ENCODE results near the gene COX4I2.
"Not testable (repeated sequence)": the region's sequence is repeated elsewhere in the genome, so short reads cannot be mapped to it uniquely, and the experiment has no call there.

Gene COX4I2

DNA sequence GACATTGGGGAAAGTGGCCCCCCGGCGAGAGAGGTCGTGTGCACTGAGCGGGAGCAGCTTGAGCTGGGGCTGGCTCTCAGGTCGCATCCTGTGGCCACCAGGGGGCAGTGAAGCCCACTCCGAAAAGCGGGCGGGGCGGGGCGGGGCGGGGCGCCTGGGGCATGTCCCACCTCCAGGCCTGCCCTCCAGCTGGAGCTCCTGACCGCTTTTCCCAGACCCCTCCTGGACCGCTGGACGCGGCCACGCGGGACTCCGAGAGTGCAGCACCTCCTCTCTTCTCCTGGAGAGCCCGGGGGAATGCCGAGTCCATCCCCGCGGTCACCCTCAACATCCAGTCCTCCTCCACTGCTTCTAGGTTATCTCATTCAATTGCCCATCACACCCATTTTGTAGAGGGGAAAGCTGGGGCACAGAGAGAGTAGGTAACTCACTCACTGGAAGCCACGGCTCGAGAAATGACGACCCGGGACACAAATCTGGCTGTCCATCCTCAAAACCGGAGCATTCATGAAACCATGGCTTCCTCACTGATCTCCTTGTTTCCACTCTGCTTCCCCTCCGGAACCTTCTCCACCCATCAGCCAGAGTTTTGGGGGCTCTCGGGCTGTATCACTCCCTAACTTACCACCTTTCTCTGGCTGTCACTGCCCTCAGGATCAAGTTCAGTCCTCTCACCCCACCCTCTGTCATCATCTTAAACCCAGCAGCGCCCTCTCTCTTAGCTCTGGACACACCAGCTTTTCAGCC is 24.1 kb downstream of the COX4I2 start:
- DNase-seq: peak; percentile 52

DNA sequence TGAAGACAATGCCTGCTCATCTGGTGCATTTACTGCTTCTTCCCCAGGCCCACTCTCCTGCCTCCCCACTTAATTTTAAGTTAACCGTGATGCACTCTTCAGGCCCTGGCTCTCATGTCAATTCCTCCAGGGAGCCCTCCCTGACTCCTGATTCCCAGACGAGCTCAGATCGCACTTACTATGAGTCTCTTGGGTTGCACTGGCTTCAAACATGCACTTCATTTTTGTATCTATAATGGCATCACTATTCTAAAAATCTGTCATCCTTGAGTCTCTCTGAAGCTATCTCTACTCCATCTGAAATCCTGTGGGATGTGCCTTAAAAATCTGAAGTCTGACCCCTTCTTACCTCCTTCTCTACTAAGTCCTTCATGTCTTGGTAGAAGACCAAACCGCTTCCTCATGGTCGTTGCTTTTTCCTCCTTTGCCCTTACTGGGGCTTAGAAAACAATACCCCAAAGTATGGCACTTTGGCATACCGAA is 24.7 kb downstream of the COX4I2 start:
- DNase-seq: no peak

DNA sequence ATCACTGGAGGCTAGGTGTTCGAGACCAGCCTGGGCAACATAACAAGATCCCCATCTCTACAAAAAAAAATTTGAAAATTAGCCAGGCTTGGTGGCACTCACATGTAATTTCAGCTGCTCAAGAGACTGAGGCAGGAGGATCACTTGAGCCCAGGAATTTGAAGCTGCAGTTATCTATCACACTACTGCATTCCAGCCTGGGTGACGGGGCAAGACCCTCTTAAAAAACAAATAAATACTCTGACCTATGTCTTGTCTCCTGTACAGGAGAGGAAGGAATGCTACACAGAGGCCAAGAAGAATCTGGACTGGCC is 25.8 kb downstream of the COX4I2 start:
- DNase-seq: no peak

DNA sequence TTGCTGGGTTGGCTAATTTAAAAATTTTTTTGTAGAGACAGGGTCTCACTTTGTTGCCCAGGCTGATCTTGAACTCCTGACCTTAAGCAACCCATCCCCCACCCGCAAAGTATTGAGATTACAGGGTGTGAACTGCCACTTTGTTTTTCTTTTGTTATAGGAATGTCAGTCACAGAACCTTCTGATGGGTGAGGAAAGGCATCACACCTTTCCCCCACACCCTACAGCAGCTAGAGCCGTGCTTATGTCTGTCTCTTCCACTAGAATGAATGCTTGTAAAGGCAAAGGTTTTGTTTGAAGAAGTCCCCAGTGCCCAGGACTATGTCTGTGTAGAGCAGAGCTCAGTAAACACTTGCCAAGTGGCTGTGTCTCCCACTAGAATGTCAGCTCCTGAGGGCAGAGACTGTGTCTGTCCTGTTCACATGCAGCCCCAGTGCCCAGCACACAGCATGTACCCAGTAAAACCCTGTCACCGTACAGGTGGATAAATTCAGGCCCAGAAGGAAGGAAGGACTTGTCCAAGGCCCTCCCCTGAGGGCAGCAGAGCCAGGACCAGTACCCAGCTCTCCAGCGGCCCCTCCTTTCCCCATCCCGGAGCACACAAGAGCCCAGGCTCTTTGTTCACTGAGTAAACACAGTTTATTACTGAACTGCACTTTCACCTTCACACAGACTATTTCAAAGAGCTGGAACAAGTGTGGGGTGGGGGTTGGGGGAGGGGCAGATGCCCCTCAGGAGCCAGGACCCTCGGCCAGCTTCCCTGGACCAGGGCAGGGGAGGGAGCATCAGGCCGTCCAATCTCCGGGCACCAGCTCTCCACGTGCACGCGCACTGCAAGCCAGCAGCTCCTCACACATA is 26.4 kb downstream of the COX4I2 start:
- DNase-seq: no peak

DNA sequence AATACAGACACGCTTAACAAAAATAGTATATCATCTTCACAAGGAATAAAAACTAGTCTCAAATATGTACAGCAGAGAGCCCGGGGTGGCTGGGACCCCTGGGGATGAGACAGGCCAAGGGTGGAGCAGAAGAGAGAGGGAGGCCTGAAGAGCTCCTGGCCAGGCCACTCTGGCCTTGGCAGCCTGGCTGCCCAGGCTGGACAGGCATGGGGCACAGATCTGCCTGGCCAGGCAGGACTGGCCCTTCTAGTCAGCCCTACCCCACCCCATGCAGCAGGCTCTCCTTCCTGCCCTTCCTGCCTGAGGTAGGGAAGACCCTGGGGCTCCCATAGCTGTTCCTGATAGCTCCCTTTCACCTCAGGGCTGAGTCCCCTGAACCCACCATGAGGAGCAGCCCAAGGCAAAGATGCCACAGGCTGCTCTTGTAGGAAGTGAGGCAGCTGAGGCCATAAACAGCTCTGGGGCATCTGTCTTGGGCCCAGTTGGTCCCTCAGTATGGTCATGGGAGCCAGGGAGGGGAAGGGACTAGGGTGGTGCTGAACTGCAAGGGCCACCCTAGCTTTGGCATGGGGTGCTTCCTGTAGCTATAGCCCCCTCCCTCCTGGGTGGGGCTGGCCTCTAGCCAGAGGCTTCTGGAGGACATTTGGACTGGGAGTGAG is 27.1 kb downstream of the COX4I2 start:
- no peak for DNase-seq

DNA sequence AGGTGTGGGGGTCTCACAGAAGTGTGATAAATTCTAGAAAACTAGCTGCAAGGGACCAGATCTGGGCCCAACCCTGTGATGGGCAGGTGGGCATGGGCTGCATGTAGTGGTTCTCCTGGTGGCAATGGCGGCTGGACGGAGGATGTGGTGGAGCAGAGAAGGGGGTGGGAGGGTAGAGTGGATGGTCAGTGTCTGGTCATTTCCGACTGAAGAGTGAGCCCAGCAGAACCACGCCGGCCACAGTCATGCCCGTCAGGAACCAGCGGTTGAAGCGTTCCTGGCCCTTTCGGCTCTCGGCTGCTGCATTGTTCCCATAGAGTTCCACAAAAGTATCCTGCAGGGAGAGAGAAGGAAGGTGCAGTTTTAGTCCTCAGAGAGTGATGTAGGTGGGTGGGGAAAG is 28.0 kb downstream of the COX4I2 start:
- DNase-seq: no peak

DNA sequence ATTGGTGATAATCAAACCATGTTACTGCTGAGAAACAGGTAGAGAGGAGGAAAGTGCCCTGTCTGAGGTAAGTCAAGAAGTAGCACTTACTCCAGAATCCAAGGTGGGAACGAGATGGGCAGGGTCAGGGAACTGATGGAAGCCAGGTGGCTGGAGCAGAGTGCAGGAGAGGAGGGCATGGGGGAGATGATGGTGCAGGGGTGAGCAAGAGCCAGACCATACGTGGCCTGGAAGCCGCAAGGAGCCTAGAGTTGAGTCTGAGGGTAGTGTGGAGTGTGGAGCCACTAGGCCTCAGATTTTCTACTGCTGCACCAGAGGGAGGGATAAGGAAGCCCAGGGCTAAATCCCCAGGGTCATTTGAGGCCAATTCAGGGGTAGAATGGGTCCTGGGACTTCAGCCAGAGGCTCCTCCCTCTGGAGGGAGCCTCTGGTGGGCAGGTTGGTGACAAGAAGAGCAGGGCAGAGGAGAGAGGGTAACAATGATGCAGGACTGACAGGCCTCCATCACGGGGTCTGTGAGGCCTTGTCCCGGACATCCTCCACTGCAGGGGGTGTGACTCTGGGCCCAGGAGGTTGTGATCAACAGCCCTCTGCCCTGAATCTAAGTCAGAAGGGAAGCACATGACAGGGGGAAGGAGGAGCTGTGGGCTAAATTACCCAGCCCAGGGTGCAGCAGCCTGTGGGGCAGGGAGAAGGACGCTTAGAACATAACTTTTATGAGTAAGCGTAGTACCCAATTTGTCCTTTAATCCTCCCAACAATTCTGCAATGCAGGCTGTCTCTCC is 28.7 kb downstream of the COX4I2 start:
- DNase-seq: no peak

DNA sequence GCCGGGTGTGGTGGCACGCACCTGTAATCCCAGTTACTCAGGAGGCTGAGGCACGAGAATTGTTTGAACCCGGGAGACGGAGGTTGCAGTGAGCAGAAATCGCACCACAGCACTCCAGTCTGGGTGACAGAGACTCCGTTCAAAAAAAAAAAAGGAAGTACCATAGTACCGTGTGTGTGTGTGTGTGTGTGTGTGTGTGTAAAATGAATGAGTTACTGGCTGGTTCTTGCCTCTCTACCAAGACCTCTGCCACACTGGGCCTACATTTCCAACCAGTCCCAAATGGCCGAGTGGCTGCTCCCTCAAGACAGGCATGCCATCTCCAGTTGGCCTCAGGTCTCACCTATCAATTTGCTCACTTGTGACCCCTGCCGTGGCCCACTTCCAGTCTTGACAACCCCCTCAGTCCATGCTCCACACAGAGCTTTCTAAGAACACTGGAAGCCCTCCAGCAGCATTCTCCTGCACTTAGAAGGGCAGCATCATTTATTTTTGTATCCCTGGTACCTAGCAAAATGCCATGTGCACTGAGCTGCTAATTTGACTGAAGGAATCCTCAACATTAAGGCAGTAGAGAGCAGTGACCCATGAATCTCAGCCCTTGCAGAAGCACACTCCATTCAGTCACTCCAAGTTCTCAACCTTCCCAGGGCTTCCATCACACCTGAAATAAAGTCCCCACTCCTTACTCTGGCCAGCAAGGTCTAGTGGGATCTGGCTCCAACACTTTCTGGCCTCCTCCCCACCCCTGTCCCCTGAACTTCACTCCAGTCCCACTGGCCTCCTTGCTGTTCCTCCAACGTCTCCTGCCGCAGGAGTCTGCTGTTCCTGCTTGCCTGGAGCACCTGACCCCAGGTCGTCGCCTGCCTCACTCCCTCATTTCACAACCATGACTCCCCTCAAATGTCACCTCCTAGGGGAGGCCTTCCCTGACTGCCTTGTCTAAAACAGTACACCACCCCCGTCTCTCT is 29.9 kb downstream of the COX4I2 start:
- DNase-seq: no peak

DNA sequence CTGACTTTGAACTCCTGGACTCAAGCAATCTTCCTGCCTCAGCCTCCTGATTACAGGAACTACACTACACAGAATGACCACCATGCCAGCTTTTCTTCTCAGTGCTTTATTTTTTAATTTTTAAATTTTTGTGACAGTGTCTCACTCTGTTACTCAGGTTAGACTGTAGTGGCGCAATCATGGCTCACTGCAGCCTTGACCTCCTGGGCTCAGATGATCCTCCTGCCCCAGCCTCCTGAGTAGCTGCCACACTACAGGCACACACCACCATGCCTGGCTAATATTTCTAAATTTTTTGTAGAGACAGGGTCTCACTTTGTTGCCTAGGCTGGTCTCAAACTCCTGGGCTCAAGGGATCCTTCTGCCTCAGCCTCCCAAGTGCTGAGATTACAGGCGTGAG is 31.2 kb downstream of the COX4I2 start:
- not testable (repeated sequence) for DNase-seq

DNA sequence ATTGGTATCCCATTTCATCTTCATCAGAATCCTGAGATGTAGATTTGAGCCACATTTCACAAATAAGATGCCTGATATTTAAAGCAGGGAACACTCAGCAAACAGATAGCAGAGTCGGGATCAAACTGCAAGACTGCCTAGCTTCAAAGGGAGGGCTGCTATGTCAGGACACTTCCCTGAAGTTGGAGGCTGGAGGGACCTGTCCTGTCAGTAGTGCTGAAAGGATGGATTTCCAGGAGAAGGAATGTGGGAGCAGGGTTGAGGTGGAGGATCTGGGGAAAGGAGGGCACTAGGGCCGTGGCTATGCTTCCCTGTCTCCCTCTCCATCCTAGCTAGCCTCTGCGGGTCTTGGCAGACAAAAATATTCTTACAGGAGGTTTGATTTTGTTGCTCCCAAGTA is 32.2 kb downstream of the COX4I2 start:
- no peak for DNase-seq

DNA sequence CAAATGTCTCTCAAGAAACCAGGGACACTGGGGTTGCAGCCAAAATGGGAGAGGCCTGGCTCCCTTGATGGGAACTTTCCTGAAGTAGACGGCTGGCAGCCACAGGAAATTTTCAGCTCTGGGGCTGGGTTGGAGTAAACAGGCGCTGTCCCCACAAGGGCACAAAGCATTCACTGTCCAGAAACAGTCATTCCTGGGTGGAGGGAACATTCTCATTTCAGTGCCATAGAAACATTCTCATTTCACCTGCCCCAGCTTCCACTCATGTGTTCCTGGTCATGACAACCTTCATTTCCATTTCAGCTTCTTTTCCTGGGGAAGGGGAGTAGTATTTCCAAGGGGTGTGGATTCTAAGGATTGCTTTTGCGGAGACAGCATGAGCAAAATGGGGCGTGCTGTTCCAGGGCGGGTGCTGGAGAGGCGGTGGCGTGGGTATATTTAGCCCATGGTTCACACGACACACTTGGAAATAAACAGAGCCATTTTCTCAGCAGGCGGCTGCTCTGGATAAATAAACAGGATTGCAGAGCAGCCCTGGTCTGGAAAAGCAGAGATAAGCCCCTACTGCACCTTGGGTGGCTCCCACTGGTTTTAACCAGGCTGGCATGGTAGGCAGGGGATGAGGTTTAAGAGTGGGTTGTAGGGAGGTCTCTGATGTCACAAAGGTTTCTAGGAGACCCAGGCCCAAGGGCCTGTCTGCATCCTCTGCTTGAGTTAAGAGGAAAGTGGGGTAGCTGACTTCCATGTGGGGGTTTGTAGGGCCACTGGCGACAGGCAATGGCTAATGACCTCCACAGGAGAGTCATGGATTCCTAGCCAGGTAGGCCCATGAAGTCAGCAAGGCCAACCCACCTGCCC is 32.9 kb downstream of the COX4I2 start:
- no peak for DNase-seq

DNA sequence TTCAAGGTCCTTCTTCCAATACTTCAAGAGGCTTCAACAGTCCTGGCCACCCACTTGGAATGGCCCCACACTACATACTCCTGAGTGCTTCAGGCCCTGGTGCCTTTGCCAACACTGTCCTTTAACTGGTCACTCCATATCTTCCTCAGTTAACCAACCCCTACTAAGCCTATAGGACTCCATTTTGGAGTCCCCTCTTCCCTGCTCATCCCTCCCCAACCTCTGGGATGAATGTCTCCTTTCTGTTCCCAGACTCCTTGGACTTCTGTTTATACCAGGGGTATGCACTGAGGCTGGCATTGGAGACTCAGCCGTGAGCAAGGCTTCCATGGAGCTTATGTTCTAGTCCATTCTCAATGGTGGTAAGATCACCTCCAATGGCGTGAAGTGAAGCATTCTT is 33.6 kb downstream of the COX4I2 start:
- no peak for DNase-seq

DNA sequence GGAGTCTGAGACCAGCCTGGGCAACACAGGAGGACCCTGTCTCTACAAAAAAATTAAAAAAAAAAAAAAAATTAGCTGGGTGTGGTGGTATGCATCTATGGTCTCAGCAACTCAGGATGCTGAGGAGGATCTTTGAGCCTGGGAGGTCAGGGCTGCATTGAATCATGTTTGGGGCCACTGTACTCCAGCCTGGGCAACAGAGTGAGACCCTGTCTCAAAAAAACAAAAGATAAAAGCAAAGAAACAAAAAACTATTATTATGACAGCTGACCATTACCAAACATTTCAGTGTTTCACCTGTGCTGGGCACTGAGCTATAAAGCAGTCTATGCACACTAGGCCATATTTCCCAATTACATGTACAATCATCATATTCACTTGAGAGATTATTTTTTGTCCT is 35.7 kb downstream of the COX4I2 start:
- DNase-seq: no peak

DNA sequence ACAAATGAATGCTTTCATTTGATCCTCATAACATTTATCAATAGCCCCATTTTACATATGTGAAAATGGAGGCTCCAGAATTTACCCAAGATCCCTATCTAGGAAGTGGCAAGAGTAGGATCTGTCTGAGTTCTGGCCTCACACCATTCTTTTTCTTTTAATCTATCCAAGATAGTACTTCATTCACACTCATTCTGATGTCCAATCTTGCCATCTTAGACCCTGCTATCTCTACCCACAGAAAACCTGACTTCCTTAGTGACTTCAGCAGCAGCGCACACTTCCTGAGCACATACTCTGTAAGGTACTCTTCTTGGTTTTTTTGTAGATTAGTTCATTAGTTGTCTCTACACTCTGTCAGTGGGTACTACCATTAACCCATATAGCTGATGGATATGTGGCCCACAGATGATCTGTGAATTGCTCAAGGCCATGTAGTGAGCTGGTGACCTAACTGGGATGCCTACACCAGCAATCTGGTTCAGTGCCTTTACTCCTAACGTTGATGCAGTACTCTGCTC is 36.3 kb downstream of the COX4I2 start:
- DNase-seq: no peak

DNA sequence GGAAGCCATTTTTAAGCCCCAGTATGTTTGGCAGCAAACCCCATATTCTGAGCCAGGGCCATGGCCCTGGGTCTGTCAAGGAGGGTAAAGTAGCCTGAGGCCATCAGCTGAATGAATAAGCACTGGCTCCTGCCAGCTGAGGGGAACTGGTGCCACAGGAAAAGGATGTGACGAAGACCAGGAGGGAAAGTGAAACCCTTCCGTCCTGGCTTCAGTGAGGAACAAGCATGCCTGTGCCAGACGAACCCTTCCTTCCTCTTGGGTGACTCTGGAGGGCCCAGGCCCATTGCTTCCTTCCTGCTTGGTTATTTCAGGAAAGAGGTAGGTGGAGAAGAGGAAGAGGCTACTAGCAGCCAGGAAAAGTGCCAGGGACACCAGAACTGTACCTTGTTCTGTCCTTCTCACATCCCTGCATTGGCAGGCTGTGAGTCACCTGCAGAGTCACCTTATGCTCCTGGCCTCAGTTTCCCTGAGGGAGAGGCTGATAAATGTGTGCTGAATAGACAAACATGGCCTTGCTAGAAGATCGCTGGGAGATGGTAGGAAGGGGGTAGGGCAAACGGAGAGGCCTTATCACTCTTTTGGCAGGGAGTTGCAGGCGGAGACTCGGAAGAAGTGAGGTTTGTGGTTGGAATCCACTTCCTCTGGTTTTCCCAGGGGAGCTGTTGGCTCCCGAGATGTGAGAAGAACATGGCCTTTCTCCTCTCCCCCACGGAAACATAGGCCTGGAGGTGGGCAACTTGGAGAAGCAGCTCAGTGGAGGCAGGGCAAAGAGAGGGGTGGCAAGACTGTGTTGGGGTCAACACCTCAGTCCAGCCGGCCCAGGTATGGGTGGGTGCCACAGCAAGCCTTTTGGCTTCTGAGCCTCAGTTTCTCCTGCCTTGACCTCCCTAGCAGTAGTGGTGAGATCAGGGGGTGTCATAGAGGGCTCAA is 37.4 kb downstream of the COX4I2 start:
- no peak for DNase-seq

DNA sequence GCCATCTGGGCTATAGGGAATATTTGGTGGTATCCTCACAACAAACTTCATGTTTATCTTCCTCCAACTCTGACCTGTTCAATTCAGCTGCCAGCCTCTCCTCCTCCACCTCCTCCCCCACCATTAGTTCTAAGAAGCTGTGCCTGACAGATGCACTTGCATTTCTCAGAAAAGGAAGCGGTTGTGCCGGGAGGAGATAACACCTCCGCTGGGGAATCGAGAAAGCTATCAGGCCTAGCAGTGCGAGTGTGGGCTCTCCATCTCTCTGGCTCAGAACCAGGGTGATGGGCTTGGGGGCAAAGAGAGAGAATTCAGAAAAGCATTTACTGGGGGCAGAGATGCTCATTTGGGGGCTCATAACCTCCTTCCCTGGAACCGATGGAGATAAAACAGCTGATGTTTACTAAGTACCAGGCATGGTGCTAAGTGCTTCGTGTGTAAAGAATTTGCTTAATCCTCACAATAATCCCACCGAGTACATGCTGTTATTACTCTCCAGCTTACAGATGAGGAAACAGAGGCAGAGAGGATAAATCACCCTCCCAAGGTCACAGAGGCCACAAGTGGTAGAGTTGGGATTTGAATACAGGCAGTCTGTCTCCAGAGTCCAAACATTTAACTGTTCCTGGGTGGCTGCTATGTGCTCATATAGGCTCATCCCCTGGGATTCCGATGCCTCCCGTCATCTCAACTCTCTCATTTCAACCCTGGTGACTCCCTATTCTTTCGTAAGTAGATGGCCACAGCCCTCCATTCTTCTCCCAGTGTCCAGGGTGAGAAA is 38.3 kb downstream of the COX4I2 start:
- DNase-seq: no peak

DNA sequence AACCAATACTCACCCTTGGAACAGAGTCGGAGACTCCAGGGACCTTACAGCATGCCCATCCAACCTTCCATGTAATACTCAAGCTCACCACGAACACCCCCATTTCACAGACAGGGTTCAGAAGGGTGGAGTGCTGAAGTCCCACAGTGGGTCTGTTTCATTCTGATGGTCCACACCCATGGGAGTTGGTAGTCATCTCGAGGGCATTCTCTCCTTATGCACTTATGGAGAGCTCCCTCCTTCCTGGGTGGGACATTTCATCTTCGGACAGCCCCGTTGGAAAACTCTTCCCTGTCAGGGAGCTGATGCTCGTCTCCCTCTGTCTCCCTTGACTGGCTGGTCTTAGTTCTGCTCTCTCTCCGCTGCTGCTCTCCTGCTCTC is 38.9 kb downstream of the COX4I2 start:
- no peak for DNase-seq

DNA sequence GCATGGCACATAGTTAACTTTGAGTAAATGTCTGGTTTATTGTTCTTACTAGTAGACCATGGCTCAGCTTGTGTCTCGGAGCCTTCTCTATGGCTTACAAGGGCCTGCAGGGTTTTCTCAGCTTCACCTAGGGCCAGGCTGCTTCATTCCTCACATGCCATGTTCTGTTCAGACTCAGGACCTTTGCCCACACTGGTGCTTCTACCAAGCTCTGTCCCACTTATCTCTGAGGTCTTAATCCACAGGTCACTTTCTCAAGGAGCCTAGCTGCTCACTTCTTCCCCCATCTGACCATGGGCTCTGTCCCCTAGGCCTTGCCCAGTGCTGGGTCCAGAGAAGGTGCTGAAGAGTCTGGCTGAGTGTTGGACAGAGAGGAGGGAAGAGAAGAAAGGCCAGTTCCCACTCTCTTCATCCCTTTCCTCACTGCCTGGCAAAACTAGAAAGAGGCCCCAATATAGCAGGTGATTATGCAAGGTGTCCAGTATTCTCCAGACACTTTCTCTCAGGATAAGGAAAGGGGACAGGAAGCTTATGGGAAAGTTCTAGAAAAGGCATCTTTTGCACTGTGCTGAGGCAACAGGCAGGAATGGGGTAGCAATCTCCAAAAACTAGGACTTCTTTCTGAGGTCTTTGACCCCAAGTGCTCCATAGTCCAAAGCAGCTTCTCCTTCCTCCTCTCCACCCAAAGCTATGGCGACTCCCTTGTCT is 40.0 kb downstream of the COX4I2 start:
- DNase-seq: no peak

Data from NCI-H1694 treated with DMSO at 0.1 percent for 48 hours (cell line).